Activated CD8-positive, alpha-beta memory T cell treated with anti-CD3 and anti-CD28 coated beads for 4 hours (primary cell): ENCODE results near the gene EIF5AL1.
"Not testable (repeated sequence)": the region's sequence is repeated elsewhere in the genome, so short reads cannot be mapped to it uniquely, and the experiment has no call there.

Experiments
- DNase-seq, 2 donors: peaks; one replicate each; pipeline ENCODE4 v3.0.0-alpha.2; 2020; ENCODE audit warnings: low read depth in 2 of 2

Gene EIF5AL1

DNA sequence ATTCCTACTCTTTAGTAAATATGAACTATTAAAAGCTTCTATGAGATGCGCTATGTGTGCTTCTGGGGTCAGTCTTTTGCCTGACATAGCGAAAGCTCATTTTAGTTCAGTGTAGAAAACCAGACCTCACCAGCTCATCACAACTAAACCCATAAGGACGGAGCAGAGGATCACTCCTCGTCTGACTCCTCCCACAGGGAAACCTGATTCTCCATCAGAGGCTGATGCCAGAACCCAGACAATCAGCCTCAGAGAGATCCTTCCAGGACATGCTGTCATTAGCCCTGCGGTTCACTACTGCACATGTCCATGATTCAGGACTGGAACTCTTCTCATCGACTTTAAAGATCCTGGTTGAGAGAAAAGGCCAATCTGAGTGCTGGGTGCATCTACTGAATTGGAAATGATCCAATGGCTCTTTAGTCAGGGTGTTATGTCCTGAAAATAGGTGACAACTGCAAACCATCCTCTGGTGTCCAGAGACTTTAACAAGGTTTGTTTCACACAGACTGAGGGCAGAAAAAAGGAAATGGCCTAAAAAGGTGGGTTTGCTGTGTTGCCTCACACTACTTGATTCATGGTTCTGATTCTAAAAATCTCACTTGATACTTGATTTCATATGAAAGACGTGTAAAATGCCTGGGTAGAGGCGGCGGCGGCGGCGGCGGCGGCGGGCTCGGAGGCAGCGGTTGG is at the start of gene EIF5AL1:
EIF5AL1 (plus strand) TSS at position 643 of the 693 bp plus-strand sequence. CDS start 117 bp downstream, outside the sequence.
- not testable (repeated sequence) for DNase-seq

DNA sequence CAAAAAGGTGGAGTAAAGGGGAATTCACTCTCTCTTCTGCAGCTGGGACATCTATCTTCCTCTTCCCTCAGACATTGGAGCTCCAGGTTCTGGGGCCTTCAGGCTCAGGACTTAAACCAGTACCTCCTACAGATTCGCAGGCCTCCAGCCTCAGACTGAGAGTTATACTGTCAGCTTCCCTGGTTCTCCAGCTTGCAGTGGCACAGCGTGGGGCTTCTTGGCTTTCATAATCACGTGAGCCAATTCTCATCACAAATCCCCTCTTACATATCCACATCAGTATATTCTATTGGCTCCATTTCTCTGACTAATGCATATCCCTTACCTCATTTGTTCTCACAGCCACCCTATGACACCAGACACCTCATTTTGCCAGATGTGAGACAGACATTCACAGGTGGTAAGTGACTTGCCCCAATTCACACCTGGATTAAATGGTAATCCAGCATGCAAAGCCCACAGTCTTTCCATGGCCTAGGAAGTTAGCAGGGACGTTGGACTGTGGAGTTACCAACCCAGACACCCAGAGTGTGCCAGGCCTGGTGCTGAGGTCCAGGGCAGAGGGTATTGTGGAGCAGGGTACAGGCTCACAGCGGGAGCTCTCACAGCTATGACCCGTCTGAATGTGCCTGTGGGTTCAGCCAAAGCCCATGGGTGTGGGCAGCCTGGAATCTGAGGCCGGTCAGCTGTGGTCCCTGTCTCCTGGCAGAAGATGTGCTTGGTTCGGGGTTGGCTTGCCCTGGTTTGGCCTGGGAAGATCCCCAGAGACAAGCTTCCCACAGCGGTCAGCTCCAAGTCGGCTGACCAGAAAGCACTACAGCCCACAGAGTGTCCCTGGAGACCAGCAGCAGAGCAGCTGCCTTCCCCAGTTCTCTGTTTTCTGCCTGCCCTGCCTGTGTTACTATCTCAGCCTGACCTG is 48.5 kb upstream of the EIF5AL1 start:
- no peak for DNase-seq

- no peak for DNase-seq
Measured at GRCh38 chr10:79465341-79465740, 47.0 kb upstream of the EIF5AL1 start.

DNA sequence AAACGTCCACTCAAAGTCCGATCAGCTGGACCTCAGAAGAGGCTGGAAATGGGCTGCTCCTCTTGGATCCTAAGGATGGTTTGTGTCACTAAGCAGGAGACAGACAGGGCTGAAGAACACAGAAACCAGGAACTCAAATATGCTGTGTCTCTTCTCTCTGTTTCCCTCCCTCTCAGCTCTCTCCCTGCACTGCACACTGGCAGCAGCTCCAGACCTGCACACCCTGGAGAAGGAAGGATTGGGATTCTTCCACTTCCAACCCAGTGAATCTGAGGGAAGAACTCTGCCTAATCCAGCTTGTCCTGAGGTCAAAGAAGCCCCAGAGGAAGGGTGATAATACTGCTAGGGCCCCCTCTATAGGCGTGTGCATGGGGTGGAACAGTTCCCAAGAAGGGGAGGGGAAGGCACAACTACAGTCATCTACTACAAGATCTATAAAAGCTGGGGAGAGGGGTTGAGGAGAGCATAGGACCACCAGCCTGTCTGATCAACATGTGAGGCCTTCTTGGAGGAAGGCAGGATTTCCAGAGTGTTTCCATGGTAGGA is 44.2 kb upstream of the EIF5AL1 start:
- no peak for DNase-seq

- no peak for DNase-seq
Measured at GRCh38 chr10:79468841-79469585, 43.3 kb upstream of the EIF5AL1 start.

GRCh38 chr10:79470096-79470495 is 42.2 kb upstream of the EIF5AL1 start:
- DNase-seq, result no peak

DNA sequence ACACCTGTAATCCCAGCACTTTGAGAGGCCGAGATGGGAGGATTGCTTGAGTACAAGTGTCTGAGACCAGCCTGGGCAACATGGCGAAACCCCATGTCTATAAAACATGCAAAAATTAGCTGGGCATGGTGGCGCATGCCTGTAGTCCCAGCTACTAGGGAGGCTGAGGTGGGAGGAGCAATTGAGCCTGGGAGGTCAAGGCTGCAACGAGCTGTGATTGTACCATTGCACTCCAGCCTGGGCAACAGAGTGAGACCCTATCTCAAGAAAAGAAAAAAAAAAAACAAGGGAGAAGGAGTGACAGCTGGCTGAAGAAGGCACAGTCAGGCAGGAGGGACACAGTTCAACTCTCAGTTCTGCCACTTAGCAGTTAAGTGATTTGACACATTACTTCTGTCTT is 40.6 kb upstream of the EIF5AL1 start:
- DNase-seq, result no peak

- no peak for DNase-seq
Measured at GRCh38 chr10:79472449-79472848, 39.9 kb upstream of the EIF5AL1 start.

- no peak for DNase-seq
Measured at GRCh38 chr10:79472951-79473350, 39.4 kb upstream of the EIF5AL1 start.

GRCh38 chr10:79473496-79474095 is 38.7 kb upstream of the EIF5AL1 start:
- DNase-seq, result no peak

DNA sequence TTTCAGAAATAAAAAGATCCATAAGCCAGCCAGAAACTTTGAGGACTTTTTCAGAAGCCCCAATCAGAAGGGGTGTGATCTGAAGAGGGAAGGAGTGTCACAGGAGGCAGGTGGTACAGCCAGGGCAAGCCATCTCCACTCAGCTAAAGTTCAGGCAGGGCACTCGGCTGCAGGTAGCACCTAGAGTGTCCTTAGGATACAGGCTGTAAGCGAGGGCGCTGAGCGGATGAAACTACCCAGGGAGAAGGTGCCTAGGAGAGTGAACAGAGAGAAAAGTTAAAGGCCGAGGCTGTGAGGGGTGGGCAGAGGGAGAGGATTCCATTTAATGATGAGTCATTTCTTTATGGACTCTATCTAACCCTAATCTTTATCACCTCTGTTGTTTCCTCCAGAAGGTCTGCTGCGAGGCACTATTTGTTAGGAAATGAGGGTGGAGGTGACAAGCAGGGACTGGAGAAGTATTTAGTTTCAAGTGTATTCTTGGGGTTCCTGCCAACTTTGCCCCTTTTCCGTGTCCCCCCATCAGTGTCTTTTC is 37.1 kb upstream of the EIF5AL1 start:
- DNase-seq, result no peak

DNA sequence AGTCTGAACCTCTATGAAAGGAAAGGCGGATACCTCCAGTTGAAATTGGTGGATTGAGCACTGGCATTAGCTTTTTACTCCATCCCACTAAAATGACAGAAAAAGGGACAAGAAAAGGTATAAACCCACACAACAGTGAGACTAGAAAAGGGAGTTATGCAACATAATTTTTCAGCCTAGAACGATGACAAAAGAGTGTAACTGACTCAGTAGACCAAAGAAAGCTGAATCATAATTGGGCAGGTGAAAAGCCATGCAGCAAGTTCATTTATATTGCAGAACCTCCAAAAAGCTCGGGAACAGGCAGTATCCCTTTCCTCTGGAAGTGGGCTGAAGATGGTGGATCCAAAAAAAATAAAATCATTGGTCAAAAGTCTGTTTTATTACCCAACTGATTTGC is 36.5 kb upstream of the EIF5AL1 start:
- DNase-seq, result no peak

DNA sequence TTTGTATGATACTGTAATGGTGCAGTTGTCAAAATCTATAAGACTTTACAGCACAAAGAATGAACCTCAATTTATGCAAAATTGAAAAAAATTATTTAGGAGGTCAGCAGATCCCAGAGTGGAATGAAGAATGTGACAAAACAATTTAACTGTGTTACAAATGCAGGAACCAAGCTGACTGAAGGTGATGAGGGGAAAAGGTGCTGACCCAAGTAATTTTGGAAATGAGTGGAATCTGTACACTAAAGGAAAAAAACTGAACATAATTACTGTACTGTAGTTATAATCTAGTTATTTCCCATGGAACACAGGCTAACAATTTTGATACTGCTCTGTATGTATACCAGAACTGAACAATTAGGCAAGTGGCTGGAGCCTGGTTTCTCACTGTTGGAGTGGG is 35.7 kb upstream of the EIF5AL1 start:
- no peak for DNase-seq

DNA sequence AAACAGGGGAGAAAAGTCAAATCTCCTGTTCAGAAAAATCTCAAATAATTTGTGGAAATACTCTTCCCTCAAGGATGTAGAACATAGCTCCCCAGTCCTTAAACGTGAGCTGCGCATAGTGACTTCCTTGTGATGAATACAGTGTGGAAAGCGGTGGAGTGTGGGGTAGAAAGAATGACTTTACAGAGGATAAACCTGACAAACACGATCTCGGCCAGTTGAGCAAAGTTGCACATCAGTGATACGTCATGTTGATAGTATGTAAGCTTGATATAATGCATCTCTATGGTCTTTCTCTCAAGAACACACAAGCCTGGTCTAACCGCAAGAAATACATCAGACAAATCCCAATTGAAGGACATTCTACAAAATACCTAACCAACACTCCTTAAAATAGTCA is 34.9 kb upstream of the EIF5AL1 start:
- DNase-seq, result no peak

DNA sequence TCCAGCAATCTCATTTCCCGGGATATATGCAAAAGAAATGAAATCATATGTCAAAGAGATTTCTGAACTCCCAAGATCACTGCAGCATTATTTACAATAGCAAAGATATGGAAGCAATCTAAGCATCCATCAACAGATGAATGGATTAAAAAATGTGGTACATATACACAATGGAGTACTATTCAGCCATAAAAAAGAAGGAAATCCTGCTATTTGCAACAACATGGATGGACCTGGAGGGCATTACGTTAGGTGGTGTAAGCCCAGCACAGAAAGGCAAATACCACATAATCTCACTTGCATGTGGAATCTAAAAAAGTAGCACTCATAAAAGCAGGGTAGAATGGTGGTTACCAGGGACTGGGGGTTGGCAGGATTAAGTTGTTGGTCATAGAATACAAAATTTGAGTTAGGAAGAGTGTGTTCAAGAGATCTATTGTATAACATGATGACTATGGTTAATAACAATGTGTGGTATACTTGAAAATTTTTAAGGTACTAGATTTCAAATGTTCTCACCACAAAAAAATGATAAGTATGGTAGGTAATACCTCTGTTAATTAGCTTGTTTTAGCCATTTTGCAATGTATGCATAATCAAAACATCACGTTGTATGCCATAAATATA is 32.9 kb upstream of the EIF5AL1 start:
- DNase-seq, result no peak

- DNase-seq, result no peak
Measured at GRCh38 chr10:79482304-79482703, 30.0 kb upstream of the EIF5AL1 start.

DNA sequence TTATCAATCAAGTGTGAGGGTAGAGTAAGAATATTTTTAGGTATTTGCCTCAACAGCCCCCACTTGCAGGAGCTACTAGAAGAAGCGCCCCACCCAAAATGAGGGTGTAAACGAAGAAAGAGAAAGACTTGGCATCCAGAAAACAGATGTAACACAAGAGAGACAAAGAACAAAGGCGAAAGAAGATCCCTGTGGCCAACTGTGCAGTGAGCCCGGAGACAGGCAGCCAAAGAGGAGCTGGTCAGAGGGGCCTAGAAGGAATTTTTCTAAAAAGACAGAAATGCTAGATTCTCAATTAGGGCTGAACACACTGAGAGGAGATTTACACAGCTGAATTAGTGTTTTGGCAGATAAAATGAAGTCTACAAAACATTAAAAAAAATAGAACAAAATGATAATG is 29.6 kb upstream of the EIF5AL1 start:
- DNase-seq, result no peak

DNA sequence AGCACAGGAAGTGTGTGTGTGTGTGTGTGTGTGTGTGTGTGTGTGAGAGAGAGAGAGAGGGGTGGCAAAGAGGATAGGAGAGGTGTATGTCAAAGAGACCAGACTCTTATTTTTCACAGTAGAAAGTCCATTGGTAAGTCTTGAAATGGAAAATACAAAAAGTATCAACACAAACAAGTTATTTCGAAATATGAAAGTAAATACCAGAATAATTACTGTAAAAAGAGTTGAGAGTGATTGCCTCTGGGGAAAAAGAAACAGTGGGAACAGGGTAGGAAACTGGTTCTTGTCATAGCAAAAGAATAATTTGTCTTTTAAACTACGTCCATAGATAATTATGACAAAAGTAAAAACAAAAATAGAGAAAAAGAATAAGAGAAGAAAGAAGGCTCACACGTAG is 29.0 kb upstream of the EIF5AL1 start:
- no peak for DNase-seq

DNA sequence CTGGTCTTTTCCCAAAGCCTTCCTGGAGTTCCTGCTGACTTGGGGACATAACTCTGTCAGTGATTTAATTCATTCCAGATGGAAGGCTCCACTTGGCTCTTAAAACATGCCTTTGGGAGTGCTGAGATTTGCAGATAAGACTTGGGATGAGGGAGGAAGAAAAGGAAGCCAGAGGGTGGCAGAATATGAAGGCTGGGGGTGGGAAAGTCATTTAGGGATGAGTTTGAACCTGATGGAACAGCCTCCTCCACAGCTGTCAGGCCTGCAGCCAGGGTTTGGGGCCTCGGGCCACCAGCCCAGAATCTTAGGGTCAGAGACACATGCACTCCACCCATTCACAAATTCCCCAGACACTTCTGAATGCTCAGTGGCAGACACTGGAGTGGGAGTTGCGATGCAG is 28.4 kb upstream of the EIF5AL1 start:
- DNase-seq, result no peak

- DNase-seq, result no peak
Measured at GRCh38 chr10:79484476-79484875, 27.9 kb upstream of the EIF5AL1 start.
